Subcutaneous preadipocyte (primary cell): ENCODE data around the gene UACA. TPM values are rescaled to one million over a fixed set of nuclear protein-coding genes. Genes with fewer than 3 reads are reported as not detected.

ENCODE experiments used
- total RNA-seq: library from RNA; depleted of rRNA; stranded (reverse); fragments of >200 nt; gene quantifications from 2 replicates; pipeline ENCODE4 v1.2.3, GENCODE V29; 2012

Gene UACA
- 53.3 and 92.1 TPM in 2 replicates for total RNA-seq

GRCh38 chr15:70763120-70763949 lies at the start of gene UACA:
Gene UACA (minus strand): TSS chr15:70763558. CDS start chr15:70763407, 151 bp downstream.

Other genes with a start within 250 kb of the UACA start
- 28.3 and 30.9 TPM in 2 replicates for gene LARP6, start 90.6 kb upstream of the UACA start, total RNA-seq
- 2.2 and 3.1 TPM in 2 replicates for gene THAP10, start 128.9 kb upstream of the UACA start, total RNA-seq
- gene LRRC49, start 129.3 kb upstream of the UACA start, total RNA-seq: 5.5 and 8.2 TPM in 2 replicates